Omental fat pad (tissue), 4 donors: ENCODE data around the gene CDK5RAP3. TPM values are rescaled to one million over a fixed set of nuclear protein-coding genes. Genes with fewer than 3 reads are reported as not detected.
"Not testable (repeated sequence)": the region's sequence is repeated elsewhere in the genome, so short reads cannot be mapped to it uniquely, and the experiment has no call there.

Source experiments
- ATAC-seq: fragments of 150-250 bp; one replicate; pipeline ENCODE4 v1.9.1; 2016; ENCODE audit warnings: mild to moderate bottlenecking, moderate library complexity; ENCODE audit not compliant: low FRiP score
- DNase-seq: peaks from one replicate; pipeline ENCODE4 v3.0.0-alpha.2; 2019; ENCODE audit warnings: low spot score
- CTCF ChIP-seq, 3 donors: fragments of 450-650 bp; IDR thresholded peaks; one replicate each; pipeline ENCODE4 v1.5.1; 2016 to 2017; ENCODE audit warnings: antibody characterized with exemption in 3 of 3, mild to moderate bottlenecking in 3 of 3, moderate library complexity in 2 of 3
- total RNA-seq, 4 donors: library from RNA; depleted of rRNA; stranded (reverse); fragments of >200 nt; gene quantifications; one replicate each; pipeline ENCODE4 v1.1.0, GENCODE V29; 2016

The CDK5RAP3 gene
- total RNA-seq, 4 donors from 2014 or later, result 72.4 to 156 (median 100) TPM

GRCh38 chr17:47996201-47996600, 25.3 kb downstream of the CDK5RAP3 start:
- no peak for DNase-seq
- ATAC-seq, result no peak
- no peak for TF ChIP-seq CTCF (IDR thresholded peaks at IDR 0.05)

- ATAC-seq (no peak), DNase-seq (no peak)
- TF ChIP-seq CTCF (IDR thresholded peaks at IDR 0.05), result no peak
Observed at GRCh38 chr17:47997586-47997985, 26.7 kb downstream of the CDK5RAP3 start.

- DNase-seq (no peak), ATAC-seq (no peak)
- TF ChIP-seq CTCF (IDR thresholded peaks at IDR 0.05), result no peak
Observed at GRCh38 chr17:47998044-47998443, 27.1 kb downstream of the CDK5RAP3 start.

GRCh38 chr17:47999582-47999981, 28.7 kb downstream of the CDK5RAP3 start:
- no peak for TF ChIP-seq CTCF (IDR thresholded peaks at IDR 0.05)
- ATAC-seq, result no peak

GRCh38 chr17:48001197-48001596, 30.3 kb downstream of the CDK5RAP3 start:
- no peak for ATAC-seq

More at GRCh38 chr17:47999582-47999981, 28.7 kb downstream of the CDK5RAP3 start:
- no peak for DNase-seq

GRCh38 chr17:48001657-48002056, 30.7 kb downstream of the CDK5RAP3 start:
- ATAC-seq, DNase-seq: not testable (repeated sequence)

More at GRCh38 chr17:48001197-48001596, 30.3 kb downstream of the CDK5RAP3 start:
- DNase-seq, result no peak
- TF ChIP-seq CTCF (IDR thresholded peaks at IDR 0.05), result no peak

- DNase-seq, result no peak
- no peak for TF ChIP-seq CTCF (IDR thresholded peaks at IDR 0.05)
- peak; percentile 43 for ATAC-seq
Observed at GRCh38 chr17:48002266-48002915, 31.5 kb downstream of the CDK5RAP3 start.
